Measurements from ENCODE around the gene RFC4.

The RFC4 gene

DNA sequence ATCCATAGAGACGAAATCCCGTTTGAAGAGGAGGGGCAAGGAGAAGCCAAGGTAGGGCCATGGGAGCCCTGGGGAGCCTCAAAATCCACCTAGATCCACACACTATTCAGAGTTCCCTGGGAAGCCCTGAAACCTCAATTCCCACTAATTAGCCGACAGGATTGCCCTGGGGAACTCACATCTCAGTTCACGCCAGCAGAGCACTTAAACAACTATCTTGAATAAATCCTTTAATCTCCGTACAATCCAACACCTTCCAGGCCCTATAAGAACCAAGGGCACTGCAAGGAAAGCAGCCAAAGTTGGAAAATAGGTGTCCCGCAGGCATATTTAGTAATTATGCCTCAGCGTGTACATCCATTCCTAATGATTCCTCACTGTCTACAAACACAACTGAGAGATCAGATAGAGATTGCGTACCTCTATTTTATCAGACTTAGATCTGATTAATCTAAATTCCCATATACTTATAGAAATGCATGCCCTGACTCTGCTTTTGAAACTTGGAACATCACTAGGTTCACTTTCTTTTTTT, 48.5 kb downstream of the RFC4 start:
- no peak overlapping the region for H3K4me3 ChIP-seq (ENCODE audit: low read depth in 1 of 2, low read length in 2 of 2)

GRCh38 chr3:186757214-186757613, 49.1 kb downstream of the RFC4 start:
- TF ChIP-seq EZH2 (IDR thresholded peaks at IDR 0.05; ENCODE audit: borderline replicate concordance, low read depth, low read length, severe bottlenecking), result no peak
- no peak for TF ChIP-seq CTCF (IDR thresholded peaks at IDR 0.05; ENCODE audit: borderline replicate concordance, extremely low read depth, low read length, poor library complexity, severe bottlenecking)
- no peaks in the 10 kb centered on the region for H3K79me2 ChIP-seq (ENCODE audit: insufficient read depth, low read length)
- H3K27ac ChIP-seq (ENCODE audit: low read length), result no peak overlapping the region
- no peak overlapping the region for H3K9ac ChIP-seq (ENCODE audit: low read depth, low read length)
- H3K9me3 ChIP-seq (ENCODE audit: insufficient read depth, low read length, severe bottlenecking), result no peaks in the 10 kb centered on the region
- H4K20me1 ChIP-seq (ENCODE audit: insufficient read depth, low read length), result no peaks in the 10 kb centered on the region
- peaks cover 9% of the 10 kb centered on the region for H3K27me3 ChIP-seq (ENCODE audit: insufficient read depth, low read length, poor library complexity)
- ATAC-seq (ENCODE audit: insufficient read depth, low read depth) (no peak), DNase-seq (no peak)
- H3K4me2 ChIP-seq (ENCODE audit: insufficient read depth, low read length), result no peak overlapping the region
- no peak overlapping the region for H3K4me3 ChIP-seq (ENCODE audit: low read depth in 1 of 2, low read length in 2 of 2)
- no peaks in the 10 kb centered on the region for H3K4me1 ChIP-seq (ENCODE audit: insufficient read depth, low read length)
- no peak overlapping the region for H2AFZ ChIP-seq (ENCODE audit: low read depth, low read length)
- H3K36me3 ChIP-seq (ENCODE audit: insufficient read depth, low read length), result no peaks in the 10 kb centered on the region

More for the DNA sequence above, 48.5 kb downstream of the RFC4 start:
- no peak overlapping the region for H3K9ac ChIP-seq (ENCODE audit: low read depth, low read length)
- TF ChIP-seq CTCF (IDR thresholded peaks at IDR 0.05; ENCODE audit: borderline replicate concordance, extremely low read depth, low read length, poor library complexity, severe bottlenecking) (no peak), EZH2 (IDR thresholded peaks at IDR 0.05; ENCODE audit: borderline replicate concordance, low read depth, low read length, severe bottlenecking) (no peak)
- no peaks in the 10 kb centered on the region for H3K9me3 ChIP-seq (ENCODE audit: insufficient read depth, low read length, severe bottlenecking)
- ATAC-seq (ENCODE audit: insufficient read depth, low read depth) (no peak), DNase-seq (no peak)
- no peak overlapping the region for H3K27ac ChIP-seq (ENCODE audit: low read length)
- H3K27me3 ChIP-seq (ENCODE audit: insufficient read depth, low read length, poor library complexity), result peaks cover 9% of the 10 kb centered on the region
- no peaks in the 10 kb centered on the region for H4K20me1 ChIP-seq (ENCODE audit: insufficient read depth, low read length)
- H3K36me3 ChIP-seq (ENCODE audit: insufficient read depth, low read length), result no peaks in the 10 kb centered on the region
- H2AFZ ChIP-seq (ENCODE audit: low read depth, low read length), result no peak overlapping the region
- H3K4me2 ChIP-seq (ENCODE audit: insufficient read depth, low read length), result no peak overlapping the region
- H3K79me2 ChIP-seq (ENCODE audit: insufficient read depth, low read length), result no peaks in the 10 kb centered on the region
- no peaks in the 10 kb centered on the region for H3K4me1 ChIP-seq (ENCODE audit: insufficient read depth, low read length)

- no peaks in the 10 kb centered on the region for H3K36me3 ChIP-seq (ENCODE audit: insufficient read depth, low read length)
- TF ChIP-seq CTCF (IDR thresholded peaks at IDR 0.05; ENCODE audit: borderline replicate concordance, extremely low read depth, low read length, poor library complexity, severe bottlenecking) (no peak), EZH2 (IDR thresholded peaks at IDR 0.05; ENCODE audit: borderline replicate concordance, low read depth, low read length, severe bottlenecking) (no peak)
- H3K9ac ChIP-seq (ENCODE audit: low read depth, low read length), result no peak overlapping the region
- no peak overlapping the region for H2AFZ ChIP-seq (ENCODE audit: low read depth, low read length)
- no peaks in the 10 kb centered on the region for H4K20me1 ChIP-seq (ENCODE audit: insufficient read depth, low read length)
- H3K4me1 ChIP-seq (ENCODE audit: insufficient read depth, low read length), result no peaks in the 10 kb centered on the region
- no peaks in the 10 kb centered on the region for H3K9me3 ChIP-seq (ENCODE audit: insufficient read depth, low read length, severe bottlenecking)
- peaks cover 9% of the 10 kb centered on the region for H3K27me3 ChIP-seq (ENCODE audit: insufficient read depth, low read length, poor library complexity)
- H3K79me2 ChIP-seq (ENCODE audit: insufficient read depth, low read length), result no peaks in the 10 kb centered on the region
- DNase-seq (no peak), ATAC-seq (ENCODE audit: insufficient read depth, low read depth) (no peak)
- no peak overlapping the region for H3K4me2 ChIP-seq (ENCODE audit: insufficient read depth, low read length)
- no peak overlapping the region for H3K27ac ChIP-seq (ENCODE audit: low read length)
- H3K4me3 ChIP-seq (ENCODE audit: low read depth in 1 of 2, low read length in 2 of 2), result no peak overlapping the region
Observed at GRCh38 chr3:186754871-186755270, 51.4 kb downstream of the RFC4 start.

DNA sequence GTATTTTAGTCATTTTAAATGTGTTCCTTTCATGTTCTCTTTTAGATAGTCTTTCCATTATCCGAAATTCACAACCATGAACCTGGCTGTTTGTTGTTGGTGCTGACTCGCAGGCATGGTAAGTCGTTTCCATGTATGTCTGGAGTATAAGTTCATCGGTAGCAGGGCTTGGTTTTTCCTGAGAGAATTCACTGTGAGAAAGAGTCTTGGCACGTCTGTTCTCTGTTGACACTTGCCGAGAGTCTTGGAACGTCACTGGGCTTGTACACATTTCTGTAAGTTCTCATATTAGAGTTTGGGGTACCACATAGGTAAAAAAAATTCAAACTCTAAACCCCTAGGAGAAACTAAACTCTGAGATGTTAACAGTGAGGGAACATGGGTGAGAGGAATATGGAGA, 52.3 kb downstream of the RFC4 start:
- Histone ChIP-seq H3K9ac (ENCODE audit: low read depth, low read length) (no peak overlapping the region), H3K4me1 (ENCODE audit: insufficient read depth, low read length) (no peaks in the 10 kb centered on the region), H3K4me2 (ENCODE audit: insufficient read depth, low read length) (no peak overlapping the region), H3K9me3 (ENCODE audit: insufficient read depth, low read length, severe bottlenecking) (no peaks in the 10 kb centered on the region), H4K20me1 (ENCODE audit: insufficient read depth, low read length) (no peaks in the 10 kb centered on the region), H3K27me3 (ENCODE audit: insufficient read depth, low read length, poor library complexity) (peaks cover 9% of the 10 kb centered on the region), H2AFZ (ENCODE audit: low read depth, low read length) (no peak overlapping the region), H3K4me3 (ENCODE audit: low read depth in 1 of 2, low read length in 2 of 2) (no peak overlapping the region), H3K36me3 (ENCODE audit: insufficient read depth, low read length) (no peaks in the 10 kb centered on the region), H3K27ac (ENCODE audit: low read length) (no peak overlapping the region), H3K79me2 (ENCODE audit: insufficient read depth, low read length) (no peaks in the 10 kb centered on the region)
- no peak for ATAC-seq (ENCODE audit: insufficient read depth, low read depth)
- no peak for TF ChIP-seq CTCF (IDR thresholded peaks at IDR 0.05; ENCODE audit: borderline replicate concordance, extremely low read depth, low read length, poor library complexity, severe bottlenecking)
- no peak for TF ChIP-seq EZH2 (IDR thresholded peaks at IDR 0.05; ENCODE audit: borderline replicate concordance, low read depth, low read length, severe bottlenecking)
- DNase-seq, result no peak

Measured in DND-41 (cell line).